Measurements from ENCODE around the gene MBP.

MBP gene

DNA sequence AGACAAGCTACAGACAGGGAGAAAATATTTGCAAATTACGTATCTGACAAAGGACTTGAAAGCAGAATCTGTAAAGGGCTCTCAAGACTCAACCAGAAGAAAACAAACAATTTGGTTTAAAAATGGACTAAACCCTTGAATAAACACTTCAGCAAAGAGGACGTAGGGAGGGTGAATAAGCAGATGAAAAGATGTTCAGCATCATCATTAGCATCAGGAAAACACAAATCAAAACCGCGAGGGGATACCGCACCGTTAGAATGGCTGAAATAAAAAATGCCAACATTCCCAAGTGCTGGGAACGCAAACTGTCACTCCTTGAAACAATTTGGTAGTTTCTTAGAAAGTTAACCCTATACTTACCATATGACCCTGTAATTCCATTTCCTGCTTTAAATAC lies 136.7 kb downstream of the MBP start:
- TF ChIP-seq CTCF (IDR thresholded peaks at IDR 0.05; ENCODE audit: low read depth, low read length) (no peak), POLR2A (IDR thresholded peaks at IDR 0.05; ENCODE audit: extremely low read depth, insufficient read length) (no peak), MYC (IDR thresholded peaks at IDR 0.05; ENCODE audit: low read depth, low read length) (no peak)
- TF ChIP-seq, protein P1, sequence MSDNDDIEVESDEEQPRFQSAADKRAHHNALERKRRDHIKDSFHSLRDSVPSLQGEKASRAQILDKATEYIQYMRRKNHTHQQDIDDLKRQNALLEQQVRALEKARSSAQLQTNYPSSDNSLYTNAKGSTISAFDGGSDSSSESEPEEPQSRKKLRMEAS (IDR thresholded peaks at IDR 0.05; ENCODE audit: low read depth, low read length): no peak
- no peak for DNase-seq (ENCODE audit: low read depth)
- no peak overlapping the region for H3K4me3 ChIP-seq (ENCODE audit: low read depth, low read length)

- H3K4me3 ChIP-seq (ENCODE audit: low read depth, low read length): no peak overlapping the region
- no peak for TF ChIP-seq POLR2A (IDR thresholded peaks at IDR 0.05; ENCODE audit: extremely low read depth, insufficient read length)
- no peak for TF ChIP-seq CTCF (IDR thresholded peaks at IDR 0.05; ENCODE audit: low read depth, low read length)
- TF ChIP-seq, protein P1 (IDR thresholded peaks at IDR 0.05; ENCODE audit: low read depth, low read length): no peak
- no peak for TF ChIP-seq MYC (IDR thresholded peaks at IDR 0.05; ENCODE audit: low read depth, low read length)
- no peak for DNase-seq (ENCODE audit: low read depth)
Observed at GRCh38 chr18:76994086-76994654, 138.4 kb downstream of the MBP start.

GRCh38 chr18:76993573-76993972 lies 139.0 kb downstream of the MBP start:
- no peak for DNase-seq (ENCODE audit: low read depth)
- TF ChIP-seq CTCF (IDR thresholded peaks at IDR 0.05; ENCODE audit: low read depth, low read length) (no peak), MYC (IDR thresholded peaks at IDR 0.05; ENCODE audit: low read depth, low read length) (no peak)
- TF ChIP-seq, protein P1 (IDR thresholded peaks at IDR 0.05; ENCODE audit: low read depth, low read length): no peak
- H3K4me3 ChIP-seq (ENCODE audit: low read depth, low read length): no peak overlapping the region

- DNase-seq (ENCODE audit: low read depth): no peak
- TF ChIP-seq CTCF (IDR thresholded peaks at IDR 0.05; ENCODE audit: low read depth, low read length): no peak
- TF ChIP-seq POLR2A (IDR thresholded peaks at IDR 0.05; ENCODE audit: extremely low read depth, insufficient read length): no peak
- TF ChIP-seq, protein P1 (IDR thresholded peaks at IDR 0.05; ENCODE audit: low read depth, low read length): no peak
- no peak for TF ChIP-seq MYC (IDR thresholded peaks at IDR 0.05; ENCODE audit: low read depth, low read length)
Observed at GRCh38 chr18:76993085-76993382, 139.5 kb downstream of the MBP start.

DNA sequence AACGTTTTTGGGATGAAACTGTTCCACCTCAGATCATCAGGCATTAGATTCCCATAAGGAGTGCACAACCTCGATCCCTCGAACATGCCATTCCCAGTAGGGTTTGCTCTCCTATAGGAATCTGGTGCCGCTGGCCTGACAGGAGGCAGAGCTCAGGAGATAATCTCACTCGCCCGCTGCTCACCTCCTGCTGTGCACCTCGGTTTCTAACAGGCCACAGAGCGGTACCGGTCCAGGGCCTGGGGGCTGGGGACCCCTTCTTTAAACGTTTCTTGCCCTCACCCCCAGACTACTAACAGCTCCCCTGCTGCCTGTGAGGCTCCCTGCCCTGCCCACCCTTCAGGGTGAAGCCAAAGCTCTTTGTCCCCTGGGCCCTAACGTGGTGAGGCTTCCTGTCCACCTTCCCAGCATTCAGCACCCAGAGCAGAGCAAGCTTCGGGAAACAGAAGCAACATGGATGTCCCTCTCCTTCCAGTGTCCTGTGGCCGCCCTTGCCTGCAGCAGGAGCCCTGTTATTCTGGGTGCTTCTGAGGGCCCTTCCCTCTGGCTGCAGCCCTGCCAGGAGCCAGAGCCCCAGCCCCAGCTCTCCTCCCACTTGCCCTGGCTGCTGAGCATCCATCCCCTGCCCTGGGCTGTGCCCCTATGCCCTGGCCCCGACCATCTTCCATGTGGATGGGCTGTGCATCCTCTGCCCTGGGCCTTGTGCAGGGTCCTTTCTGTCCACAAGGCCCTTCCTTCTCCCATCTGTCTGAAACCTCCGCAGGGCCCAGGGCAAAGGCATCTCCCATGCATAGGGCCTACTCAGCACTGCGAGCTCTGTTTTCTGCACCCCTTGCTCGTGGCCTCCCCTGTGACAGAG lies 140.1 kb downstream of the MBP start:
- TF ChIP-seq MYC (IDR thresholded peaks at IDR 0.05; ENCODE audit: low read depth, low read length) (no peak), POLR2A (IDR thresholded peaks at IDR 0.05; ENCODE audit: extremely low read depth, insufficient read length) (no peak), CTCF (IDR thresholded peaks at IDR 0.05; ENCODE audit: low read depth, low read length) (no peak)
- TF ChIP-seq, protein P1 (IDR thresholded peaks at IDR 0.05; ENCODE audit: low read depth, low read length): no peak
- H3K4me3 ChIP-seq (ENCODE audit: low read depth, low read length): no peak overlapping the region
- no peak for DNase-seq (ENCODE audit: low read depth)

More at GRCh38 chr18:76993085-76993382, 139.5 kb downstream of the MBP start:
- H3K4me3 ChIP-seq (ENCODE audit: low read depth, low read length): no peak overlapping the region
